ENCODE measurements around the gene SPG7. TPM values are rescaled to one million over a fixed set of nuclear protein-coding genes. Genes with fewer than 3 reads are reported as not detected.

The SPG7 gene
- total and polyA plus RNA-seq, 9 of the 15 experiments (the other 6 are each of a cell fraction or from before 2014, with no cell fraction given), result 5.8 to 89.1 (median 49.4) TPM

- intact Hi-C loops (cut with micrococcal nuclease) (loop anchor here (5.0 kb wide), 1 partner anchor 153 kb away; no protein-coding TSS in a partner anchor), in situ Hi-C loops (cut with MboI) (no loop called here)
- BruUV-seq (replicated peaks), result no TSS peak
- H3K9ac ChIP-seq (ENCODE audit: insufficient read depth in 1 of 2, low read depth in 2 of 2, low read length in 2 of 2), result peak overlapping the region in 1 of 2 experiments; percentile 32; a peak in 1 of 4 replicates
- ChIA-PET POLR2A (interaction anchor here (0.6 to 2.5 kb wide), 6 partner anchors 8 to 104 kb away, joined by 3 to 6 read pairs (median 4); no protein-coding TSS in a partner anchor), CTCF (ENCODE audit: low intra/inter-chr PET ratio) (no interaction called here)
- peaks cover 6% of the 10 kb centered on the region for H3K9me1 ChIP-seq (ENCODE audit: control insufficient read depth, insufficient read depth, low read length)
- H3K9me3 ChIP-seq (replicated peaks; ENCODE audit: control insufficient read depth, insufficient read depth, low read depth, low read length), result no peaks in the 10 kb centered on the region
- peaks cover 80% of the 10 kb centered on the region for H4K20me1 ChIP-seq (replicated peaks; ENCODE audit: control insufficient read depth, insufficient read depth, low read length)
- H3K27ac ChIP-seq (ENCODE audit: extremely low read depth, low read depth, low read length), result no peak overlapping the region
- ATAC-seq (no peak), DNase-seq (ENCODE audit: extremely low read depth in 1 of 4, low spot score in 3 of 4) (no peak), FAIRE-seq (no peak)
- H3K4me1 ChIP-seq (replicated peaks in 1 of 2; ENCODE audit: control insufficient read depth in 2 of 2, insufficient read depth in 2 of 2, low read length in 2 of 2), result peaks cover 23 to 48% of the 10 kb centered on the region in 2 experiments
- no peaks in the 10 kb centered on the region for H3K27me3 ChIP-seq (ENCODE audit: control insufficient read depth in 2 of 2, insufficient read depth in 2 of 2, low read length in 2 of 2)
- TF ChIP-seq EHMT2 (IDR thresholded peaks at IDR 0.05) (no peak), NR2C2 (CRISPR knock-in tag; IDR thresholded peaks at IDR 0.05) (no peak), NR2C2 (tag; IDR thresholded peaks at IDR 0.05) (0 out of 2 replicates have a peak, but pooled peaks have one; percentile 22), CHD2 (IDR thresholded peaks at IDR 0.05; ENCODE audit: low read depth, low read length) (no peak), CAMTA2 (CRISPR knock-in tag; conservative IDR thresholded peaks at IDR 0.05) (no peak), SUPT5H (IDR thresholded peaks at IDR 0.05) (peak; percentile 17; the same call in 1 of the 2 replicates), E2F6 (IDR thresholded peaks at IDR 0.05; ENCODE audit: borderline replicate concordance in 1 of 2, extremely low read depth in 1 of 2, insufficient read depth in 1 of 2, insufficient read length in 1 of 2, low read depth in 1 of 2, low read length in 1 of 2, poor library complexity in 1 of 2, severe bottlenecking in 1 of 2) (no peak)
- 42% methylated on average over 10 of the region's 11 CpGs for WGBS (ENCODE audit: insufficient coverage, low coverage, missing lambda C conversion rate)
- peaks cover 99% of the 10 kb centered on the region for H3K79me2 ChIP-seq (ENCODE audit: control insufficient read depth, insufficient read depth, low read length)
- peaks cover 59% of the 10 kb centered on the region for H3K36me3 ChIP-seq (ENCODE audit: control insufficient read depth, insufficient read depth, low read length)
- no peak overlapping the region; the same call in 1 of the 2 replicates for H3K4me2 ChIP-seq (ENCODE audit: insufficient read depth, low read length)
- no peak overlapping the region for H2AFZ ChIP-seq (ENCODE audit: low read depth, low read length)
- H3K4me3 ChIP-seq, result no peak overlapping the region
These were observed 23.1 kb upstream of the SPG7 start for GRCh38 chr16:89484923-89485679.
